Activated gamma-delta T cell (primary cell): ENCODE data around the gene MB21D2.
"Not testable (repeated sequence)": the region's sequence is repeated elsewhere in the genome, so short reads cannot be mapped to it uniquely, and the experiment has no call there.

ENCODE experiments used
- DNase-seq: peaks from one replicate; lab custom pipeline; 2025; lab: John Stamatoyannopoulos, UW

Gene MB21D2

GRCh38 chr3:192858849-192859585 is 58.6 kb downstream of the MB21D2 start:
- DNase-seq = no peak

- no peak for DNase-seq
Measured at GRCh38 chr3:192857260-192857661, 60.4 kb downstream of the MB21D2 start.

GRCh38 chr3:192855434-192855833 is 62.2 kb downstream of the MB21D2 start:
- DNase-seq = no peak

GRCh38 chr3:192851821-192852372 is 65.8 kb downstream of the MB21D2 start:
- no peak for DNase-seq

- DNase-seq = no peak
Measured at GRCh38 chr3:192850451-192850981, 67.1 kb downstream of the MB21D2 start.

GRCh38 chr3:192849821-192850220 is 67.8 kb downstream of the MB21D2 start:
- DNase-seq = not testable (repeated sequence)

- DNase-seq = no peak
Measured at GRCh38 chr3:192848371-192849233, 69.1 kb downstream of the MB21D2 start.

- no peak for DNase-seq
Measured at GRCh38 chr3:192847941-192848340, 69.7 kb downstream of the MB21D2 start.

- DNase-seq = no peak
Measured at GRCh38 chr3:192845526-192845855, 72.2 kb downstream of the MB21D2 start.

- DNase-seq = no peak
Measured at GRCh38 chr3:192844836-192845525, 72.7 kb downstream of the MB21D2 start.

- no peak for DNase-seq
Measured at GRCh38 chr3:192844486-192844765, 73.2 kb downstream of the MB21D2 start.

GRCh38 chr3:192843723-192844485 is 73.8 kb downstream of the MB21D2 start:
- DNase-seq = no peak

GRCh38 chr3:192843119-192843518 is 74.5 kb downstream of the MB21D2 start:
- no peak for DNase-seq

GRCh38 chr3:192842711-192843110 is 74.9 kb downstream of the MB21D2 start:
- DNase-seq = no peak

GRCh38 chr3:192842138-192842537 is 75.5 kb downstream of the MB21D2 start:
- DNase-seq = no peak

- DNase-seq = no peak
Measured at GRCh38 chr3:192841428-192841827, 76.2 kb downstream of the MB21D2 start.

- DNase-seq = no peak
Measured at GRCh38 chr3:192840143-192840836, 77.4 kb downstream of the MB21D2 start.

GRCh38 chr3:192835818-192836815 is 81.5 kb downstream of the MB21D2 start:
- DNase-seq = no peak

GRCh38 chr3:192834428-192834827 is 83.2 kb downstream of the MB21D2 start:
- DNase-seq = no peak
